ENCODE measurements around the gene KLRK1.
"Not testable (repeated sequence)": the region's sequence is repeated elsewhere in the genome, so short reads cannot be mapped to it uniquely, and the experiment has no call there.

Gene KLRK1

GRCh38 chr12:10361622-10362021 is 28.2 kb downstream of the KLRK1 start:
- no peak for DNase-seq

- no peak for DNase-seq
Measured at GRCh38 chr12:10361084-10361483, 28.8 kb downstream of the KLRK1 start.

GRCh38 chr12:10358969-10359368 is 30.9 kb downstream of the KLRK1 start:
- no peak for DNase-seq

- DNase-seq, result no peak
Measured at GRCh38 chr12:10358131-10358530, 31.7 kb downstream of the KLRK1 start.

- DNase-seq, result no peak
Measured at GRCh38 chr12:10354502-10354901, 35.3 kb downstream of the KLRK1 start.

- DNase-seq, result no peak
Measured at GRCh38 chr12:10354071-10354470, 35.8 kb downstream of the KLRK1 start.

- DNase-seq, result not testable (repeated sequence)
Measured at GRCh38 chr12:10351457-10351856, 38.4 kb downstream of the KLRK1 start.

- DNase-seq, result no peak
Measured at GRCh38 chr12:10341892-10342509, 47.8 kb downstream of the KLRK1 start.

GRCh38 chr12:10340946-10341345 is 48.9 kb downstream of the KLRK1 start:
- not testable (repeated sequence) for DNase-seq

GRCh38 chr12:10339053-10339840 is 50.6 kb downstream of the KLRK1 start:
- no peak for DNase-seq

GRCh38 chr12:10338470-10338869 is 51.4 kb downstream of the KLRK1 start:
- DNase-seq, result not testable (repeated sequence)

- not testable (repeated sequence) for DNase-seq
Measured at GRCh38 chr12:10336196-10336595, 53.6 kb downstream of the KLRK1 start.

- DNase-seq, result no peak
Measured at GRCh38 chr12:10331642-10332239, 58.1 kb downstream of the KLRK1 start.

GRCh38 chr12:10328691-10329090 is 61.1 kb downstream of the KLRK1 start:
- not testable (repeated sequence) for DNase-seq
